GM13977 (cell line): ENCODE results near the gene AVPR1A.

Experiments used
- DNase-seq: peaks from one replicate; pipeline ENCODE4 v3.0.0; 2012; ENCODE audit warnings: low spot score
- in situ Hi-C: fragments of 300-500 bp; cut with MboI; formaldehyde crosslinking; loops from one replicate; pipeline ENCODE4 v1.12.0; 2022; ENCODE audit warnings: low sequenced_read_pairs, low pct_unique_long_range_greater_than_20kb, mixed read lengths, inconsistent platforms; ENCODE audit not compliant: unreplicated experiment
- TF ChIP-seq, protein P1 (sequence below): IDR thresholded peaks from 2 replicates; pipeline ENCODE4 v1.5.1; 2012; ENCODE audit warnings: mild to moderate bottlenecking, control low read depth; ENCODE audit not compliant: insufficient read depth; ENCODE audit errors: extremely low read depth, missing control alignments

Gene AVPR1A

DNA sequence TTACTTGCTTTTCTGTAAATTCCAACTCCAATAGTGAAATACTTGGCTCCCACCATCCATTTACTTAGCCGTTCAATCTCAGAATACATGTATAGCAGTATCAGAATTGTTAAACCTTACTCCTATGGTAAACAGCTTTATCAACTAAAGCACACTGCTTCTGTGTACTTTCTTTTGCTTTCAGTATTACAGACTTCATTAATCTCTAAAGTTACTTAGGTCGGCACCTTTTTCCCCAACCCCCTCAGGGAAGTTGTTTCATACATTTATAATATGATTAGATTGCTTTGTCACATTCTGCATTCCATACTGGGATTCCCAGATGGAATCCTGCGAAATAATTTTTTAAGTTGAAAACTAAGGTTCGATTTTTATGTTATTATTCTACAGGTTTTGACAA lies 12.5 kb downstream of the AVPR1A start:
- in situ Hi-C loops = no loop called here

DNA sequence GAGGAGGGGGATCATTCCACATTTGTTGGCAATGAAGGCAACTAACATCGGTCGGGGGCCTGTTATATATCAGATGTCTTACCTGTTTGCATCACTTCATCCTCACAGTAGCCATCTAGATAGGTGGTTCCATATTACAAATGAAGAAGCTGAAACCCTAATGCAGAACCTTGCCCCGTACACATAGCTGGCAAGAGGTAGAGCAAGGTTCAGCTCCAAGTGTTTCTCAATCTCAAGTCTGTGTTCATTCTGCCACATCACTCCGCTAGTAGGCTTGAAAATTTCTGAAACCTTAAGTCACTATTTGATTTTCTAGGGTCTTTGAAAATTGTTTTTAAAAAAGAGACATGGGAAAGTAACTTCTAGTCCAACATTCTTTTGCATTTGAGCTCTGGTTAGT lies 17.0 kb downstream of the AVPR1A start:
- in situ Hi-C loops = no loop called here
- TF ChIP-seq, protein P1, sequence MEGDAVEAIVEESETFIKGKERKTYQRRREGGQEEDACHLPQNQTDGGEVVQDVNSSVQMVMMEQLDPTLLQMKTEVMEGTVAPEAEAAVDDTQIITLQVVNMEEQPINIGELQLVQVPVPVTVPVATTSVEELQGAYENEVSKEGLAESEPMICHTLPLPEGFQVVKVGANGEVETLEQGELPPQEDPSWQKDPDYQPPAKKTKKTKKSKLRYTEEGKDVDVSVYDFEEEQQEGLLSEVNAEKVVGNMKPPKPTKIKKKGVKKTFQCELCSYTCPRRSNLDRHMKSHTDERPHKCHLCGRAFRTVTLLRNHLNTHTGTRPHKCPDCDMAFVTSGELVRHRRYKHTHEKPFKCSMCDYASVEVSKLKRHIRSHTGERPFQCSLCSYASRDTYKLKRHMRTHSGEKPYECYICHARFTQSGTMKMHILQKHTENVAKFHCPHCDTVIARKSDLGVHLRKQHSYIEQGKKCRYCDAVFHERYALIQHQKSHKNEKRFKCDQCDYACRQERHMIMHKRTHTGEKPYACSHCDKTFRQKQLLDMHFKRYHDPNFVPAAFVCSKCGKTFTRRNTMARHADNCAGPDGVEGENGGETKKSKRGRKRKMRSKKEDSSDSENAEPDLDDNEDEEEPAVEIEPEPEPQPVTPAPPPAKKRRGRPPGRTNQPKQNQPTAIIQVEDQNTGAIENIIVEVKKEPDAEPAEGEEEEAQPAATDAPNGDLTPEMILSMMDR = no peak
- DNase-seq = no peak

More for the DNA sequence above, 12.5 kb downstream of the AVPR1A start:
- TF ChIP-seq, protein P1 = no peak
- no peak for DNase-seq

DNA sequence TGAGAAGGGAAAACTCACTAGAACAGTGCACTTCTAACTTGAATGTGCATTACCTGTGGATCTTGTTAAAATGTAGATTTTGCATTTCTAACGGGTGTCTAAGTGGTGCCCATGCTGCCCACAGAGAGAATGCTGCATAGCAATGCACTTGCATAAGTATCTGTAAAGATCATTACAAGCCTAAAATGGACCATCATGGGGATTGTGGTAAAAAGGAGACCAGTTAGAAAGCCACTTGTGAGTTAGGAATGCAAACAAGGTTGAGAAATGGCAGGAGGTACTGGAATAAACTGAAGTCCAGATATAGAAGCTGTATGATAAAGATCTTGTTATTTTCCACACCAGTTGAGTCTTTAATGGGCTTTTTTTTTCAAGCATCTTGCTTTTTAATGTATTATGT lies 18.8 kb downstream of the AVPR1A start:
- TF ChIP-seq, protein P1 = no peak
- in situ Hi-C loops = no loop called here
- DNase-seq = no peak

DNA sequence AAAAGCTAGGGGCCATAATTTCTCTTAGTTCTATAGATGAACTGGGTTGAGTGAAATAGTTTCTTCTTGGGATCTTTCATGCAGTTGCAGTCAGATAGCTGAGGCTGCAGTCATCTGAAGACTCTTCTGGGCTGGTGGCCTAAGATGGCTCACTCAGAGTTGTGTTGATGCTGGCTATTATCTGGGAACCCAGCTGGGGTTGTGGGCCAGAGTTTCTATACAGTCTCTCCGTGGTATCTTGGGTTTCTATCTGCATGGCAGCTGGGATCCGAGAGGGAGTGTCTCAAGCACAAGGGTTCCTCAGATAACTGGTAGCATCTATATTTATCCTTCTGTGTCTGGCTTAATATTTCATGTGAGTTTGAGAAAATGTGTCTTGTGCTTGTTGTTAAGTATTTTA lies 21.1 kb downstream of the AVPR1A start:
- in situ Hi-C loops = no loop called here
- DNase-seq = no peak

DNA sequence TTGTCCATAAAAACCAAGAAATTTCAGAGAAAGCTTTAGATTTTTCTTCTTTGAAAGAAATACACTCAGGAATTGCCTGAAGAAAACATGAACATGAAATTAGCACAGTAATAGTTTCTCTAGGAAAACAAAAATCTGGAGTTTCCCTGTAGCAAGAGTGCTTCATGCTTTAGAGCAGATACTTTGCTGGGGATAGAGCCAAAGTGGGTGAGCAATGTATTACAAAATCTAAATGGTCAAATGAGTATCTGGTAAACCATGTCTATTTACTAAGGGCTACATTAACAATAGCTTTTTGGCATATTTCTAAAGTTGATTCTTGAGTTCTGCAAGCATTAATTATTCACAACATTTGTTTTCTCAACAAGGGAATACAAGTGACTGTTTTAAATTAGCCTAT lies 26.2 kb downstream of the AVPR1A start:
- TF ChIP-seq, protein P1 = no peak
- DNase-seq = no peak
- in situ Hi-C loops = no loop called here

More for the DNA sequence above, 21.1 kb downstream of the AVPR1A start:
- TF ChIP-seq, protein P1 = no peak

DNA sequence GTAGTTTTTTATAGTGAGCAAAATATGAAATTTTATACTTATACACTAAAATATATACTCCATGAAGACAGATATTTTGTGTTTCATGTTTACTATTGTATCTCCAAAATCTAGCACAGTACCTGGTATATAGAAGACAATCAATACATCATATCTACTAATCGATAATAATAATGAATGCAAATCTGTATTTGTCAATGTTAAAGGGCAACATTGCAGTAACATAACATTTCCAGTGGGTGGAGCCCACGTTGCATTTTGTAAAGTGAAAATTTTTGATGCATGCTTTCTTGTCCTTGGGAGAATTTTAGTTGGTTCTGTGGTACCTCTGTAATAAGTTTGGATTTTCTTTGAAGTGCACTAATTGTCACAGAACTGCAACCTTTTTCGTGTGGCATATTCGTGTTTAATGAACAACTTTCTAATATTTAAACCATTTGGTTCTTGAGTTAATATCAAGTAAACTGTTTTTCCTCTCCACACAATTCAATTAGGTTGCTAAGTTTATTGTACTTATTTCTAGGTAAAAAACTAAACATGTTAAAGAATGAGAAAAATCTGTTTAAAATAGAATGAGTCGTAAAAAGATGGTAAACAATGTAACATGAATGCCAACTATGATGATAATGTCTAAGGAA lies 47.4 kb downstream of the AVPR1A start:
- in situ Hi-C loops = no loop called here
- TF ChIP-seq, protein P1 = peak; percentile 68
- peak; percentile 19 for DNase-seq
